ENCODE results near the gene CARD14. TPM values are rescaled to one million over a fixed set of nuclear protein-coding genes. Genes with fewer than 3 reads are reported as not detected.

CARD14 gene
- total RNA-seq, 1 donor from 2014 or later: 1.6 TPM

- FAIRE-seq: no peak
- H3K4me3 ChIP-seq (ENCODE audit: low read depth, low read length): peak overlapping the region; percentile 76
- no peak for TF ChIP-seq CTCF (IDR thresholded peaks at IDR 0.05; ENCODE audit: insufficient read depth, low read length, severe bottlenecking)
Observed at GRCh38 chr17:80220736-80221215, 50.9 kb downstream of the CARD14 start.

GRCh38 chr17:80221351-80222105, 51.7 kb downstream of the CARD14 start:
- DNase-seq (ENCODE audit: low read depth): no peak
- TF ChIP-seq CTCF (IDR thresholded peaks at IDR 0.05; ENCODE audit: insufficient read depth, low read length, severe bottlenecking): no peak
- Histone ChIP-seq H3K4me3 (ENCODE audit: low read depth, low read length) (no peak overlapping the region), H3K36me3 (ENCODE audit: control insufficient read depth, insufficient read depth, low read length) (no peaks in the 10 kb centered on the region), H3K27me3 (ENCODE audit: control insufficient read depth, insufficient read depth, low read length) (peaks cover 3% of the 10 kb centered on the region)
- no peak for FAIRE-seq

More at GRCh38 chr17:80220736-80221215, 50.9 kb downstream of the CARD14 start:
- H3K27me3 ChIP-seq (ENCODE audit: control insufficient read depth, insufficient read depth, low read length): peaks cover 3% of the 10 kb centered on the region
- H3K36me3 ChIP-seq (ENCODE audit: control insufficient read depth, insufficient read depth, low read length): no peaks in the 10 kb centered on the region
- no peak for DNase-seq (ENCODE audit: low read depth)

DNA sequence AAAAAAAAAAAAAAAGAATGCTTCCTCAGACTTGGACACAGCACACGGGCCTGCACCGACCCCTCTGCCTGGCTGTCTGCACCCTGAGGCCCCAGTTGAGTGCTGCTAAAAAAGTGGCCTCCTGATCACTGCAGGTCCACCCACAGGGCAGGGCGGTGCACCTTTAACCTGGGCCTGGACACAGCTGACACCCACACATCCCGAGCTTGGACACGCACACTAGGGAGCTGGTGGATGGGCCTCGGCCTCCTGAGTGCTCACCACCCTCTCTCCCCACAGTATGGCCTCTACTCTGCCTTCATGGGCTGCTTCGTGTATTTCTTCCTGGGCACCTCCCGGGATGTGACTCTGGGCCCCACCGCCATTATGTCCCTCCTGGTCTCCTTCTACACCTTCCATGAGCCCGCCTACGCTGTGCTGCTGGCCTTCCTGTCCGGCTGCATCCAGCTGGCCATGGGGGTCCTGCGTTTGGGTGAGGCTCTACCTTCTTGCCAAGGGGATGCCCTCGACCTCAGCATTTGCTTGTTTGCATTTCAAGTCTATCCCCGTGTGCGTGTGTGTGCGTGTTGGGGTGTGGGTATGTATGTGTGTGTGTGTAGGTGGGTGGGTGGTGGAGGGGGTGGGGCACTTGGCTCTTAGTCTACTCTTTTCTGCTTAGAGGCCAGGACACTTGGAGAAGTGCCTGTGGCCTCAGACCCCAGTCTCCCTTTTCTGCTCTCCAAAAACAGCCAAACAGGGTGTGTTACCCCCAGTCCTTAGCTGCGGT, 52.7 kb downstream of the CARD14 start:
- FAIRE-seq (no peak), DNase-seq (ENCODE audit: low read depth) (no peak)
- Histone ChIP-seq H3K27me3 (ENCODE audit: control insufficient read depth, insufficient read depth, low read length) (peaks cover 3% of the 10 kb centered on the region), H3K4me3 (ENCODE audit: low read depth, low read length) (no peak overlapping the region), H3K36me3 (ENCODE audit: control insufficient read depth, insufficient read depth, low read length) (no peaks in the 10 kb centered on the region)
- no peak for TF ChIP-seq CTCF (IDR thresholded peaks at IDR 0.05; ENCODE audit: insufficient read depth, low read length, severe bottlenecking)

DNA sequence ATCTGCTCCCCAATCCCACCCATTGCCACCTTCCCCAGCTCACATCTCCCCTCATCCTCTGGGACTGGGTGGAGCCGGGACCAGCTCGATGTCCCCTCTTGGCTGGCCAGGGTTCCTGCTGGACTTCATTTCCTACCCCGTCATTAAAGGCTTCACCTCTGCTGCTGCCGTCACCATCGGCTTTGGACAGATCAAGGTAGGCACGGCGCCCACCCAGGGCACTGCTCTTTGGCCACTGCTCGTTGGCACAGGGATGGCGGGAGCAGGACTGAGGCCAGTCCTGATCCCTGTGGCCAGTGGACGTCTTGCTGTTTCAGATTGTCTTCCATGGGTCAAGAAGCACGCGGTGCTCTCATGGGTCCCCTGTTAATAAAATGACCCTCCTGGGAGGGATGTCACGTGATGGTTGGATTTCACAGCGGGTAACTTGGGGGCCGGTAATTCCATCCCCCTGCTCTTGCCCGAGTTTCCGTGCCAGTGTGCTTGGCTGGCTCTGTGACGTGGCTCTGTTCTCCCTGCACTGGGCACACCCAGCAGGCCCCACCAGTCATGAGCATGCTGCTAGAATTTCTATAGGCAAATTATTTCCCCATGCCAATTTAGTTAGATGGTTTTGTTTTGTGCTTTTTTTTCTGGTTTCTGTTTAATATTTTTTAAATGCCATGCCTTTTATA, 53.4 kb downstream of the CARD14 start:
- Histone ChIP-seq H3K4me3 (ENCODE audit: low read depth, low read length) (no peak overlapping the region), H3K36me3 (ENCODE audit: control insufficient read depth, insufficient read depth, low read length) (no peaks in the 10 kb centered on the region), H3K27me3 (ENCODE audit: control insufficient read depth, insufficient read depth, low read length) (peaks cover 3% of the 10 kb centered on the region)
- DNase-seq (ENCODE audit: low read depth): no peak
- no peak for TF ChIP-seq CTCF (IDR thresholded peaks at IDR 0.05; ENCODE audit: insufficient read depth, low read length, severe bottlenecking)
- no peak for FAIRE-seq

- no peak for TF ChIP-seq CTCF (IDR thresholded peaks at IDR 0.05; ENCODE audit: insufficient read depth, low read length, severe bottlenecking)
- DNase-seq (ENCODE audit: low read depth) (no peak), FAIRE-seq (peak; percentile 28)
- Histone ChIP-seq H3K4me3 (ENCODE audit: low read depth, low read length) (no peak overlapping the region), H3K27me3 (ENCODE audit: control insufficient read depth, insufficient read depth, low read length) (peaks cover 3% of the 10 kb centered on the region), H3K36me3 (ENCODE audit: control insufficient read depth, insufficient read depth, low read length) (no peaks in the 10 kb centered on the region)
Observed at GRCh38 chr17:80223838-80224497, 54.1 kb downstream of the CARD14 start.

All from bronchial epithelial cell (primary cell).